Renal pelvis (tissue), 4 donors: ENCODE results near the gene STX10. TPM values are rescaled to one million over a fixed set of nuclear protein-coding genes. Genes with fewer than 3 reads are reported as not detected.
"Not testable (repeated sequence)": the region's sequence is repeated elsewhere in the genome, so short reads cannot be mapped to it uniquely, and the experiment has no call there.

Source experiments
- DNase-seq: peaks from one replicate; pipeline ENCODE4 v3.0.0-alpha.2; 2013
- polyA plus RNA-seq, 3 donors: library from polyadenylated mRNA; unstranded; fragments of 120-200 nt; gene quantifications; one replicate each; pipeline ENCODE4 v1.2.1, GENCODE V29; 2013; ENCODE audit not compliant: insufficient read length in 3 of 3

The STX10 gene
- polyA plus RNA-seq, 3 donors, result 63.9 to 72.6 (median 64.1) TPM

GRCh38 chr19:13171146-13171545 lies 21.0 kb upstream of the STX10 start:
- no peak for DNase-seq

GRCh38 chr19:13169769-13170168 lies 19.6 kb upstream of the STX10 start:
- no peak for DNase-seq

- DNase-seq, result not testable (repeated sequence)
Measured at GRCh38 chr19:13166151-13166550, 16.0 kb upstream of the STX10 start.

- peak; percentile 29 for DNase-seq
Measured at GRCh38 chr19:13165162-13165997, 15.2 kb upstream of the STX10 start.

- DNase-seq, result peak; percentile 93
Measured at GRCh38 chr19:13164343-13165161, 14.4 kb upstream of the STX10 start.

GRCh38 chr19:13163609-13164342 lies 13.6 kb upstream of the STX10 start:
- peak; percentile 90 for DNase-seq

- peak; percentile 96 for DNase-seq
Measured at GRCh38 chr19:13162724-13163608, 12.8 kb upstream of the STX10 start.

- no peak for DNase-seq
Measured at GRCh38 chr19:13160557-13160956, 10.4 kb upstream of the STX10 start.

GRCh38 chr19:13159713-13160112 lies 9.5 kb upstream of the STX10 start:
- no peak for DNase-seq

GRCh38 chr19:13155472-13156359 lies 5.5 kb upstream of the STX10 start:
- peak; percentile 80 for DNase-seq

- DNase-seq, result peak; percentile 85
Measured at GRCh38 chr19:13154911-13155471, 4.8 kb upstream of the STX10 start.

GRCh38 chr19:13154241-13154778 lies 4.1 kb upstream of the STX10 start:
- DNase-seq, result peak; percentile 88

- peak; percentile 36 for DNase-seq
Measured at GRCh38 chr19:13153569-13154240, 3.5 kb upstream of the STX10 start.

- peak; percentile 97 for DNase-seq
Measured at GRCh38 chr19:13152974-13153568, 2.9 kb upstream of the STX10 start.

GRCh38 chr19:13152356-13152973 lies 2.3 kb upstream of the STX10 start:
- DNase-seq, result no peak

- DNase-seq, result peak; percentile 98
Measured at GRCh38 chr19:13151605-13152355, 1.6 kb upstream of the STX10 start.

GRCh38 chr19:13150931-13151604 lies 893 bp upstream of the STX10 start:
- peak; percentile 17 for DNase-seq
